Trophoblast cell (in vitro differentiated cells and primary cell): ENCODE data around the gene USB1.
A peak's percentile ranks its signal among the peaks of the same experiment; 100 is the strongest.

Experiments
- DNase-seq, 2 donors: peaks; one replicate each; pipeline ENCODE4 v3.0.0-alpha.2; 2016
- H2AFZ ChIP-seq: 2 replicates; pipeline ENCODE4 v1.6.1; 2013; ENCODE audit warnings: low read length, moderate library complexity, mild to moderate bottlenecking; ENCODE audit not compliant: insufficient read depth, poor library complexity
- H2AK5ac ChIP-seq: 2 replicates; pipeline ENCODE4 v1.6.1; 2013; ENCODE audit warnings: mild to moderate bottlenecking, low read length
- H2BK120ac ChIP-seq: 2 replicates; pipeline ENCODE4 v1.6.1; 2013; ENCODE audit warnings: low read length, mild to moderate bottlenecking, moderate library complexity; ENCODE audit not compliant: insufficient read depth, poor library complexity
- H2BK12ac ChIP-seq: 2 replicates; pipeline ENCODE4 v1.6.1; 2013; ENCODE audit warnings: mild to moderate bottlenecking, low read length, moderate library complexity
- H2BK5ac ChIP-seq: 2 replicates; pipeline ENCODE4 v1.6.1; 2013; ENCODE audit warnings: low read length, low read depth, moderate library complexity, mild to moderate bottlenecking; ENCODE audit not compliant: poor library complexity
- H3K14ac ChIP-seq: 2 replicates; pipeline ENCODE4 v1.6.1; 2013; ENCODE audit warnings: mild to moderate bottlenecking, low read length
- H3K18ac ChIP-seq: 2 replicates; pipeline ENCODE4 v1.6.1; 2013; ENCODE audit warnings: mild to moderate bottlenecking, low read length
- H3K23ac ChIP-seq: 2 replicates; pipeline ENCODE4 v1.6.1; 2013; ENCODE audit warnings: low read length
- H3K27ac ChIP-seq: 2 replicates; pipeline ENCODE4 v1.5.1; 2013; ENCODE audit warnings: low read depth, mild to moderate bottlenecking, inconsistent platforms, low read length, moderate library complexity
- H3K27me3 ChIP-seq: 2 replicates; pipeline ENCODE4 v1.6.1; 2013; ENCODE audit warnings: inconsistent platforms, mild to moderate bottlenecking, low read length, moderate library complexity; ENCODE audit not compliant: insufficient read depth
- H3K36me3 ChIP-seq, 2 experiments: 1 replicate in 1 of 2; 2 replicates in 1 of 2; pipeline ENCODE4 v1.6.1; 2013; ENCODE audit warnings: low read length in 2 of 2, mild to moderate bottlenecking in 2 of 2, moderate library complexity in 1 of 2; ENCODE audit not compliant: insufficient read depth in 2 of 2, control insufficient read depth in 1 of 2
- H3K4ac ChIP-seq: 2 replicates; pipeline ENCODE4 v1.6.1; 2013; ENCODE audit warnings: low read depth, mild to moderate bottlenecking, low read length, moderate library complexity
- H3K4me1 ChIP-seq, 2 experiments: 1 replicate in 1 of 2; 2 replicates in 1 of 2; pipeline ENCODE4 v1.6.1; 2013; ENCODE audit warnings: low read length in 2 of 2, mild to moderate bottlenecking in 2 of 2, moderate library complexity in 1 of 2; ENCODE audit not compliant: insufficient read depth in 2 of 2, control insufficient read depth in 1 of 2
- H3K4me2 ChIP-seq: 2 replicates; pipeline ENCODE4 v1.6.1; 2013; ENCODE audit warnings: inconsistent platforms, mild to moderate bottlenecking, low read length, moderate library complexity
- H3K4me3 ChIP-seq: 2 replicates; pipeline ENCODE4 v1.5.1; 2013; ENCODE audit warnings: mild to moderate bottlenecking, low read depth, low read length, inconsistent platforms
- H3K79me1 ChIP-seq: one replicate; pipeline ENCODE4 v1.6.1; 2013; ENCODE audit warnings: low read length
- H3K79me2 ChIP-seq: 2 replicates; pipeline ENCODE4 v1.6.1; 2013; ENCODE audit warnings: low read length, mild to moderate bottlenecking; ENCODE audit not compliant: control insufficient read depth, insufficient read depth, poor library complexity
- H3K9ac ChIP-seq: 2 replicates; pipeline ENCODE4 v1.6.1; 2013; ENCODE audit warnings: mild to moderate bottlenecking, low read length
- H3K9me3 ChIP-seq: 2 replicates; pipeline ENCODE4 v1.6.1; 2013; ENCODE audit warnings: low read depth, mild to moderate bottlenecking, control low read depth, inconsistent platforms, low read length; ENCODE audit not compliant: insufficient read depth
- H4K12ac ChIP-seq: 2 replicates; pipeline ENCODE4 v1.6.1; 2013; ENCODE audit warnings: low read depth, mild to moderate bottlenecking, low read length, moderate library complexity
- H4K8ac ChIP-seq: 2 replicates; pipeline ENCODE4 v1.6.1; 2013; ENCODE audit warnings: low read depth, mild to moderate bottlenecking, low read length, moderate library complexity
- H4K91ac ChIP-seq: one replicate; pipeline ENCODE4 v1.6.1; 2013; ENCODE audit warnings: low read depth, mild to moderate bottlenecking, low read length, moderate library complexity
- WGBS: extraction: QIAGEN DNeasy Blood & Tissue Kit; methylation state at CpG from one replicate; pipeline ENCODE4 v1.1.7; 2013; ENCODE audit warnings: missing lambda C conversion rate; ENCODE audit not compliant: insufficient read length, insufficient coverage; ENCODE audit errors: extremely low coverage; 5-methylcytosine and 5-hydroxymethylcytosine counted together

Gene USB1

GRCh38 chr16:58042886-58043515 lies 41.8 kb downstream of the USB1 start:
- no peaks in the 10 kb centered on the region for H3K79me2 ChIP-seq
- no peak overlapping the region for H3K4me2 ChIP-seq
- H4K8ac ChIP-seq = no peak overlapping the region
- H3K4me1 ChIP-seq = peaks cover 12 to 14% of the 10 kb centered on the region in 2 experiments
- H3K27me3 ChIP-seq = no peaks in the 10 kb centered on the region
- H3K4ac ChIP-seq = no peak overlapping the region
- peaks cover 47 to 56% of the 10 kb centered on the region in 2 experiments for H3K36me3 ChIP-seq
- H3K27ac ChIP-seq = no peak overlapping the region
- peaks cover 3% of the 10 kb centered on the region for H3K79me1 ChIP-seq
- DNase-seq = no peak
- H2AK5ac ChIP-seq = no peak overlapping the region
- H2BK12ac ChIP-seq = no peak overlapping the region
- H3K9me3 ChIP-seq = peaks cover 2% of the 10 kb centered on the region
- H3K18ac ChIP-seq = no peak overlapping the region
- H3K4me3 ChIP-seq = no peak overlapping the region
- no peak overlapping the region for H3K14ac ChIP-seq
- H2BK5ac ChIP-seq = no peak overlapping the region
- H3K23ac ChIP-seq = no peak overlapping the region
- no peak overlapping the region for H2BK120ac ChIP-seq
- no peak overlapping the region for H4K91ac ChIP-seq
- no peak overlapping the region for H2AFZ ChIP-seq
- WGBS = no CpG with 5 or more reads among the region's 16 CpGs
- no peak overlapping the region for H3K9ac ChIP-seq
- no peak overlapping the region for H4K12ac ChIP-seq

GRCh38 chr16:58043571-58044155 lies 42.5 kb downstream of the USB1 start:
- Histone ChIP-seq H2BK120ac (no peak overlapping the region), H3K79me1 (peaks cover 3% of the 10 kb centered on the region), H3K4ac (no peak overlapping the region), H2AK5ac (no peak overlapping the region), H2BK12ac (no peak overlapping the region), H3K9ac (no peak overlapping the region), H3K4me3 (no peak overlapping the region), H3K4me1 (peaks cover 12 to 14% of the 10 kb centered on the region in 2 experiments), H3K27ac (no peak overlapping the region), H3K23ac (no peak overlapping the region), H4K8ac (no peak overlapping the region), H2AFZ (no peak overlapping the region), H3K18ac (no peak overlapping the region), H3K79me2 (no peaks in the 10 kb centered on the region), H3K36me3 (peaks cover 40 to 50% of the 10 kb centered on the region in 2 experiments), H3K9me3 (peaks cover 2% of the 10 kb centered on the region), H2BK5ac (no peak overlapping the region), H4K91ac (no peak overlapping the region), H3K27me3 (no peaks in the 10 kb centered on the region), H3K14ac (no peak overlapping the region), H3K4me2 (no peak overlapping the region), H4K12ac (no peak overlapping the region)
- no CpG with 5 or more reads among the region's 7 CpGs for WGBS
- peak in 1 of 2 donors; percentile 33 for DNase-seq

DNA sequence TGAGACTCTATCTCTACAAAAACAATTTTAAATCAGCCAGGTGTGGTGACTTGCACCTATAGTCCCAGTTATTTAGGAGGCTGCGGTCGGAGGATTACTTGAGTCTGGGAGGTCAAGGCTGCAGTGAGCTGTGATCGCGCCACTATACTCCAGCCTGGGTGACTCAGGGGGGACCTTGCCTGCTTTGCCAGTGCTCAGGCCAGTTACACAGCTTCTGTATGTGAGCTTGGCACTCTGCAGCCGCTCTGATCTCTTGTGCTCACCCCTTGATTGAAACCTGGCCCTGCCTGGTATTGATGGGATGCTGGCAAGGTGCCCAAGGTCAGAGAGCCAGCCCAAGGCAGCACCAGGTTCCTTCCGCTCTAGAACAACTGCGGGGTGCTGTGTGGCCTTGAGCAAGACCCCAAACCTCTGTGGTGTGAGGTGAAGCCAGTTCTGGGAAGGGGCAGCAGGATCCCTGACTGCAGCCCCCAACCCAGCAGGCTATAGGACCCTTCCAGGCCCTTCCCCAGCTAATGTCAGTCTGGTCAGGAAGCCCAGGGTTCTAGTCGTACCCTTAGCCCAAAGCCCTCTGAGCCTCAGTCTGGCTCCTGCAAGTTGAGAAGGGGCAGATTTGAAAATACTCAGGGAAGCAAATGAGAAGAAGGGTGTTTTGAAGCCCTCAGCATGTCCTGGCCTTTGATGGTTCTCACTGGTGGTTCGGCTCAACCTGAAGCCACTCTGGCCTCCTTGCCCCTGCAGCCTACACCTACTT lies 43.2 kb downstream of the USB1 start:
- no CpG with 5 or more reads among the region's 9 CpGs for WGBS

DNA sequence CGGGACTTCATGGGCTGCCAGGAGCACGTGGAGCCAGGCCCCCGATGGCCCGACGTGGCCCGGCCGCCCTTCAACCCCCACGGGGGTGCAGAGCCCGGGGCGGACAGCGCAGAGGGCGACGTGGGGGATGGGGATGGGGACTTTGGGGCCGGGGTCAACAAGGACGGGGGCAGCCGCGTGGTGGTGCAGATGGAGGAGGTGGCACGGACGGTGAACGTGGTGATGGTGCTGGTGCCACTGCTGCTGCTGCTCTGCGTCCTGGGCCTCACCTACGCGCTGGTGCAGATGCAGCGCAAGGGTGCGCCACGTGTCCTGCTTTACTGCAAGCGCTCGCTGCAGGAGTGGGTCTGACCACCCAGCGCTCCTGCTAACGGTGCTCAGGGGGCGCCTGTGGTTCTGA lies 43.9 kb downstream of the USB1 start:
- no peak overlapping the region for H3K14ac ChIP-seq
- no peak for DNase-seq
- no peak overlapping the region for H4K8ac ChIP-seq
- no peaks in the 10 kb centered on the region for H3K27me3 ChIP-seq
- no peak overlapping the region for H3K27ac ChIP-seq
- no peak overlapping the region for H2BK5ac ChIP-seq
- H3K9me3 ChIP-seq = peaks cover 2% of the 10 kb centered on the region
- no peak overlapping the region for H3K18ac ChIP-seq
- no CpG with 5 or more reads among the region's 31 CpGs for WGBS
- H3K4me2 ChIP-seq = no peak overlapping the region
- H3K4ac ChIP-seq = no peak overlapping the region
- H2AFZ ChIP-seq = no peak overlapping the region
- no peak overlapping the region for H4K91ac ChIP-seq
- H3K9ac ChIP-seq = no peak overlapping the region
- no peak overlapping the region for H3K23ac ChIP-seq
- H2BK12ac ChIP-seq = no peak overlapping the region
- H3K36me3 ChIP-seq = peaks cover 34 to 44% of the 10 kb centered on the region in 2 experiments
- no peak overlapping the region for H2BK120ac ChIP-seq
- no peak overlapping the region for H4K12ac ChIP-seq
- H3K4me1 ChIP-seq = peaks cover 14 to 16% of the 10 kb centered on the region in 2 experiments
- peaks cover 3% of the 10 kb centered on the region for H3K79me1 ChIP-seq
- H3K79me2 ChIP-seq = no peaks in the 10 kb centered on the region
- no peak overlapping the region for H2AK5ac ChIP-seq
- H3K4me3 ChIP-seq = no peak overlapping the region

More for the DNA sequence above, 43.2 kb downstream of the USB1 start:
- Histone ChIP-seq H3K79me2 (no peaks in the 10 kb centered on the region), H2BK120ac (no peak overlapping the region), H4K12ac (no peak overlapping the region), H2BK12ac (no peak overlapping the region), H3K79me1 (peaks cover 3% of the 10 kb centered on the region), H3K36me3 (peaks cover 39 to 50% of the 10 kb centered on the region in 2 experiments), H2AFZ (no peak overlapping the region), H3K14ac (no peak overlapping the region), H3K23ac (no peak overlapping the region), H2BK5ac (no peak overlapping the region), H3K4me3 (no peak overlapping the region), H3K4ac (no peak overlapping the region), H4K91ac (no peak overlapping the region), H3K27me3 (no peaks in the 10 kb centered on the region), H3K9ac (no peak overlapping the region), H3K4me2 (no peak overlapping the region), H4K8ac (no peak overlapping the region), H3K4me1 (peaks cover 12 to 14% of the 10 kb centered on the region in 2 experiments), H3K18ac (no peak overlapping the region), H3K27ac (no peak overlapping the region), H2AK5ac (no peak overlapping the region), H3K9me3 (peaks cover 2% of the 10 kb centered on the region)
- DNase-seq = no peak
